IPS-NIHi11 (cell line): ENCODE data around the gene CPXM1.
A peak's percentile ranks its signal among the peaks of the same experiment; 100 is the strongest.
"Not testable (repeated sequence)": the region's sequence is repeated elsewhere in the genome, so short reads cannot be mapped to it uniquely, and the experiment has no call there.

Experiments
- DNase-seq: peaks from one replicate; pipeline ENCODE4 v3.0.0; 2012; ENCODE audit warnings: mixed read lengths, low spot score

The CPXM1 gene

GRCh38 chr20:2820896-2821869 is 20.8 kb upstream of the CPXM1 start:
- DNase-seq: peak; percentile 47

DNA sequence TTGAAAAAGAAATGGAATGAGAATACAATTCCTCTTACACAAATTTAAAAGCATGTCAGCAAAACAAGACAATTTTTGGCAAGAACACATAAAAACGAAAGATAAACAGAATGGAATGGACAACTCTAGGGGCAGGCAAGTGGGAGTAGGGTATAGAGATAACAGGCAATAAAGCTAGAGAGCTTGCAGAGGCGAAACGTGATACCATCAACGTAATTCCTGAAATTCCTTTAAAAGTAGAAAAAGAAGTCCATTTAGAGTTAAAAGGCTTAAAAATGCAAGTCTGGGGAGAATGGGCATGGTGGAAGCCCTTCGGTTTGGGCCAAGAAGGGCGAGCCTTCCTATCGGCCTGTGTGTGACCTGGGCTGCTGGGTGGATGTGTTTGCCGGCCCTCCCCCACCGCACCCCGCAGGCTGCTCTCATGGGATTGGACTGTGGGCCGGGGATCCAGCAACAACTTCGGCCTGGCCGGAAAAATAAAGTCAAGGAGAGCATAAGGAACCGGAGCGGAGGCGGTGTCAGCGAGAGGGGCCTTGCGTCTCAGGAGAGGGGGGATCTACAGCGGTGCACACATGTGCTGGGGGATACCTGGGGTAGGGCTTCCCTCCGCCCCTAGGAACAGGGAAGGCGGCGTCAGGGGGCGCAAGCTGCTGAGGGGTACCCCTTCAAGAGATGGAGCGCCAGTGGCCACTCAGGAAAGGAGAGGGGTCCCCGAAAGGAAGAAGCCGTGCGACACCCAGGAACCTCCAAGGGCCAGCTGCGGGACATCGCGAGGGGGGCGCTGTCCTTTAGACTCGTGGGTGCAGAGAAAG is 19.9 kb upstream of the CPXM1 start:
- peak; percentile 70 for DNase-seq

DNA sequence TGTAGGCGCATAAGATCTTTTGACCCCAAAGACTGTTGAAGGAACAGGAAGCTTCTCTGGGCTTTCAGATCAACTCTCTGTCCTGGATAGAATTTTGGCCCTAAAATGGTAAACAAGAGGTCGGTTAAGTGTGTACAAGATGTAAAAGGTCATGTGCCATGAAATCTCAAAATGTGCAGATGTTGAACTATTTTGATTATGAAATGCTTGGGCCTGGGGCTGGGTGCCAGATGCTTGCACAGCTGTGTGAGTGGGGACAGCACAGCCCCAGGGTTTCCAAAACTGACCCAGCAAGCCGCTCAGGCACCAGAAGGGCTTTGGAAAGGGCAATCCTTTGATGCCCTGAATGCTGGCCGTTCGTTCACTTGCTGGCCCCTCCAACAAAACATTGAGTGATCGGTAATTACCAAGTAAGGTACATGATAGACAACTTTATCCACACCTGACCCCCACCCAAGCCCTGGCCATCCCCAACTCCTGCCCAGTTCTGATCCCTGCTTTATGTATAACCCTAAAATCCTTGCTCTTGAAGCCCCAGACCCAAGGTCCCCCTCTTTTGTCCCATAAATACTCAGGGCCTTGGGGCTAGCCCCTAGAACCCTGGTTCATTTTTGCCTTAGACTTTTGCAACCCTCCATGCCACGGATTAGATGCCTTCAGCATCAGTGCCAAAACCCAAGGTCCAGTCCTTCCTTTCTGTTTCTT is 17.6 kb upstream of the CPXM1 start:
- no peak for DNase-seq

DNA sequence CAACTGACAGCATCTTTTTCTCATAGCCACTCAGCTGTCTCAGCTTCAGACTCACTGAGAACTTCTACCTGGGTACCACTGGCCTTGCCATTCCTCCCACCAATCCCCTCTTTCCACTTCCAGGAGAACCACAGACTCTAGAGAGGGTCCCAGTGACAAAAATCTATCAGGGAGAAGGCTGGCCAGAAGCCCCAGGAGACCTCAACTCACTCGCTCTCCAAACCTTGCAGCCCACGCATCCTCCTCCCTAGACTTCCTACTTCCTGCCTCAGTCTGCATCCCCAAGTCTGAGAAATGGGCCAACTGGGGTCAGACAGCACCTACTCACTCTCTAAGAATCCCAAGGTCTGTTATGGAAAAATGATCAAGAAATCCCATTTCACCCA is 16.9 kb upstream of the CPXM1 start:
- DNase-seq: no peak

GRCh38 chr20:2816583-2817340 is 16.3 kb upstream of the CPXM1 start:
- peak; percentile 52 for DNase-seq

- no peak for DNase-seq
Observed at GRCh38 chr20:2816030-2816582, 15.7 kb upstream of the CPXM1 start, which contains the start of gene TMEM239. Gene TMEM239, plus strand, starts transcription at chr20:2816364. Its CDS starts 191 bp downstream, at chr20:2816555.

GRCh38 chr20:2815242-2815900 is 14.9 kb upstream of the CPXM1 start:
- no peak for DNase-seq

- no peak for DNase-seq
Observed at GRCh38 chr20:2814587-2815051, 14.2 kb upstream of the CPXM1 start, which contains the start of gene C20orf141. Gene C20orf141, plus strand, starts transcription at chr20:2814987. Its CDS starts 198 bp downstream, at chr20:2815185.

- no peak for DNase-seq
Observed at GRCh38 chr20:2814076-2814475, 13.6 kb upstream of the CPXM1 start.

- DNase-seq: no peak
Observed at GRCh38 chr20:2812189-2812588, 11.8 kb upstream of the CPXM1 start.

GRCh38 chr20:2809690-2810089 is 9.3 kb upstream of the CPXM1 start:
- no peak for DNase-seq

- not testable (repeated sequence) for DNase-seq
Observed at GRCh38 chr20:2807929-2808328, 7.5 kb upstream of the CPXM1 start.

GRCh38 chr20:2807019-2807418 is 6.6 kb upstream of the CPXM1 start:
- no peak for DNase-seq

GRCh38 chr20:2806351-2806701 is 5.9 kb upstream of the CPXM1 start:
- DNase-seq: no peak

DNA sequence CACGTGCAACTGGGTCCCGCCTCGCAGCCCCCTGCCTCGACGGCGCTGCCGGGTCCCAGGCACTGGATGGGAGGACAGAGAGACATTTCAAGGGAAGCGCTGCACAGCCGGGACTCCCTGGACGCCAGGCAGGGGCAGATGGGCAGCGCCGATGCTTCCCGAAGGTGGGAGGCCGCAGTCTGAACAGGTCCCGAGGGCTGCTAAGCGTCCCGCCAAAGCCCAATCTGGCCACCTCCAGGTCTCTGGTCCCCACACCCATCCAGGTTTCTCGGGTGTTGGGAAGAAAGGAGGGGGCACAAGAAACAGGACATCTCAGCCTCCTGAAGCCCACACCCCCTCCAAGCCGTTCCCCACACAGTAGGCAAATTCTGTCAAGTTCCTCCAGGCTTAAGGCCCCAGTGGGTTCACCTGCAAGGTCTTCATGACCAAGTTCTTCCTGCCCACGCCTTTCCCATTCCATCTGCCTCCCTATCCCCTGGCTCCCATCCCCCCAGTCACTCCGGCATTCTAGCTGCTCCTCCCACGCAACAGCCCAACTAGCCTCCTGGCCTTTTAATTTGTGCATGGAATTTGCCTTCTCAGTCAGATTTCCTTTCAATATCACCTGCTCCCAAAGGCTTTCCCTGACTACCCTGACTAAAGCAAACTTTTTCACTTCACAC is 5.4 kb upstream of the CPXM1 start:
- peak; percentile 43 for DNase-seq

DNA sequence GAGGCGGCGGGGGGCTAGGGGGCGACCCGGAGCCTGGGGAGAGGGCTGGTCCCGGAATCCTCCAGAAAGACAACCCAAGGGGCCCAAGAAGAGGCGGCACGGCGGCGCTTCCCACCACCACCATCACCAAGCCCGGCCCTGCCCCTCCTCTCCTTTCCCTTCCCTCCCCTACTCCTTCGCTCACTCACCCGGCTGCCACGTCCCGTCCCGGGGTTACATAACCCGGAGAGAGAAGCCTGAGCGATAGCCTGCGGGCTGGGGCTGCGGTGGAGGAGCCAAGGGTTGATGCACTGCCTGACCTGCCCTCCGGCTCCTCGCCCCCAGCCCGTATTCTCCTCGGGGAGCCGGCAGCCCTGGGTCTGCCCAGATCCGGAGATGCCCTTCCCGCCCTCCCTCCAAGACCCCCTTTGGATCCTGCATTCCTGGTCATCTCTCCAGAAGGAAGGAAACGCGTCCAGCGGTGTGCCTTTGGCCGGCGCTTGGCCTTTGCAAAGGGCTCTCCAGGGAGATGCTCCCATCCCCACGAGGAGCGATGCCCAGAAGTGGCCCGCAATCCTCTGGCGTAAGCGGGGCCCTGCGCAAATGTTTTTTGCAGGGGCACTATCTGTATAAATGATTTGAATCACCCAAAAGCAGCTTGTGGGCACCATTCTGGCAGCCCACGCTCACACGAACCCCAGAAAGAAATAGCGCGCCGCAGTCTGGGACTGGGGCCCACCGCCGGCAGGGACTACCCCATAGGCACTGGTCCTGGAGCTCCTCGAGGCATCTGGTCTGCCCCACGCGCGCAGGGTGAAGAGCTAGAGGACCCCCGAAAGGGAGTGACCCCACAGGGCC is 4.6 kb upstream of the CPXM1 start:
- peak; percentile 52 for DNase-seq

- no peak for DNase-seq
Observed at GRCh38 chr20:2804041-2804828, 3.8 kb upstream of the CPXM1 start.

DNA sequence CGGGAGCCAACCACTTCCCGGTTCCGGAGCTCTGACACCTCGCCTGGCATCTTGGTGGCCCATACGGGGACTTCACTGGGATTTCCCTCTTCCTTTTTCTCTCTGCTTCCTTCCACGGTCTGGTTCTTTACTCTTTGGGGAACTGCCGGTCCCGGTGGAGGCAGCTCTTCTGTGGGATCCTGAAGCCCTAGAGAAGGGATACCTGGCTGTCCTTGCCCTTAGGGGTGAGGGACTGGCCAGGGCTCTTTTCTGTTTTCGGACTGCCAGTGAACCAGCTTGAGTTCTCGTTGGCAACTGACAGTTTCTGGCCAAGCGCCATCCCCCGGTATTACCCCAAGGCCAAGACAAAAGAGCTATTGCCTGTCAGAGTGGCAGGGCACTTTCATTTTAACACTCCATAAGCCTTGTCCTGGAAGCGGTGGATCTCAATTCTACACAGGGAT is 880 bp upstream of the CPXM1 start:
- no peak for DNase-seq
